HEK293 (cell line): ENCODE data around the gene TUBGCP3.

Experiments used
- ATF2 ChIP-seq: fragments of 450-650 bp; formaldehyde crosslinking; IDR thresholded peaks from 2 replicates; pipeline ENCODE4 v1.5.1; 2016; ENCODE audit warnings: missing biosample characterization, missing genetic modification characterization, low read depth
- CTCF ChIP-seq: fragments of 450-650 bp; formaldehyde crosslinking; IDR thresholded peaks from 2 replicates; pipeline ENCODE4 v1.5.1; 2016; ENCODE audit warnings: missing biosample characterization, missing genetic modification characterization
- SCRT2 ChIP-seq: fragments of 450-650 bp; formaldehyde crosslinking; IDR thresholded peaks from 2 replicates; pipeline ENCODE4 v1.5.1; 2016; ENCODE audit warnings: missing biosample characterization, missing genetic modification characterization
- ZBTB44 ChIP-seq: fragments of 450-650 bp; IDR thresholded peaks from 2 replicates; pipeline ENCODE4 v1.5.1; 2018; ENCODE audit warnings: missing biosample characterization, mild to moderate bottlenecking, missing genetic modification characterization
- ZIC2 ChIP-seq: fragments of 450-650 bp; formaldehyde crosslinking; IDR thresholded peaks from 2 replicates; pipeline ENCODE4 v1.5.1; 2016; ENCODE audit warnings: missing biosample characterization, missing genetic modification characterization
- ZNF274 ChIP-seq, 2 experiments: fragments of 200-500 bp in 1 of 2; fragments of 450-650 bp in 1 of 2; sonication (Bioruptor generic) in 1 of 2; formaldehyde crosslinking in 1 of 2; IDR thresholded peaks; 2 replicates each; pipeline versions ENCODE4 v1.5.1 to v1.6.1; 2014 to 2016; ENCODE audit warnings: borderline replicate concordance in 1 of 2, inconsistent platforms in 1 of 2, low read length in 1 of 2, missing biosample characterization in 1 of 2, missing genetic modification characterization in 1 of 2
- ZNF302 ChIP-seq: fragments of 450-650 bp; formaldehyde crosslinking; IDR thresholded peaks from 2 replicates; pipeline ENCODE4 v1.5.1; 2016; ENCODE audit warnings: missing biosample characterization, missing genetic modification characterization, low read depth
- ZNF423 ChIP-seq: fragments of 450-650 bp; formaldehyde crosslinking; IDR thresholded peaks from 2 replicates; pipeline ENCODE4 v1.5.1; 2016; ENCODE audit warnings: missing biosample characterization, missing genetic modification characterization
- ZNF530 ChIP-seq: fragments of 450-650 bp; formaldehyde crosslinking; IDR thresholded peaks from 2 replicates; pipeline ENCODE4 v1.5.1; 2016; ENCODE audit warnings: low read depth, missing biosample characterization, missing genetic modification characterization
- ZNF610 ChIP-seq: fragments of 450-650 bp; formaldehyde crosslinking; IDR thresholded peaks from 2 replicates; pipeline ENCODE4 v1.5.1; 2016; ENCODE audit warnings: missing biosample characterization, missing genetic modification characterization, borderline replicate concordance

- TF ChIP-seq CTCF (tag by site-specific recombination) (no peak), ZNF530 (no peak), ATF2 (tag by site-specific recombination) (no peak), ZNF302 (tag by site-specific recombination) (no peak), ZIC2 (tag by site-specific recombination) (no peak), ZNF274 (IDR thresholded peaks at IDR 0.05; ENCODE audit: low read length) (no peak), ZNF274 (tag by site-specific recombination; IDR thresholded peaks at IDR 0.05; ENCODE audit: borderline replicate concordance) (no peak), ZBTB44 (tag by site-specific recombination) (no peak), ZNF423 (tag by site-specific recombination) (no peak), ZNF610 (tag by site-specific recombination) (no peak), SCRT2 (tag by site-specific recombination) (no peak)
These were observed 110.8 kb downstream of the TUBGCP3 start for GRCh38 chr13:112477070-112477619.
